Keratinocyte (primary cell): ENCODE results near the gene PHACTR2. TPM values are rescaled to one million over a fixed set of nuclear protein-coding genes. Genes with fewer than 3 reads are reported as not detected.

Experiments
- DNase-seq: peaks from one replicate; pipeline ENCODE4 v3.0.0-alpha.2; 2011; ENCODE audit warnings: low read depth, missing footprints, low spot score
- FAIRE-seq: peaks from 2 replicates; lab custom pipeline; 2011; peaks lifted over from hg19 to GRCh38; lab: Jason Lieb, UNC
- H2AFZ ChIP-seq: 2 replicates; pipeline ENCODE4 v1.6.0; 2012; ENCODE audit warnings: low read length, control low read depth, inconsistent platforms; ENCODE audit not compliant: control insufficient read depth
- H3K27ac ChIP-seq: 2 replicates; pipeline ENCODE4 v1.5.1; 2011; ENCODE audit warnings: low read length; ENCODE audit not compliant: control insufficient read depth, insufficient read depth
- H3K27me3 ChIP-seq: 3 replicates; pipeline ENCODE4 v1.6.0; 2011; ENCODE audit warnings: low read length; ENCODE audit not compliant: control insufficient read depth, insufficient read depth; ENCODE audit errors: extremely low read depth
- H3K36me3 ChIP-seq, 2 experiments: 2 replicates in 1 of 2; 3 replicates in 1 of 2; pipeline ENCODE4 v1.5.1; 2011; ENCODE audit warnings: low read length in 2 of 2, mild to moderate bottlenecking in 1 of 2; ENCODE audit not compliant: control insufficient read depth in 2 of 2, insufficient read depth in 2 of 2; ENCODE audit errors: extremely low read depth in 1 of 2
- H3K4me1 ChIP-seq: 3 replicates; pipeline ENCODE4 v1.5.1; 2011; ENCODE audit warnings: low read length; ENCODE audit not compliant: control insufficient read depth, insufficient read depth; ENCODE audit errors: extremely low read depth
- H3K4me2 ChIP-seq: 3 replicates; pipeline ENCODE4 v1.6.0; 2011; ENCODE audit warnings: low read depth, low read length; ENCODE audit not compliant: control insufficient read depth, insufficient read depth; ENCODE audit errors: extremely low read depth
- H3K4me3 ChIP-seq, 3 experiments: fragments of 200-600 bp in 1 of 3; sonication (generic) in 1 of 3; 2 replicates in 2 of 3; 3 replicates in 1 of 3; pipeline ENCODE4 v1.5.1; 2011 to 2016; ENCODE audit warnings: low read length in 3 of 3, mild to moderate bottlenecking in 3 of 3, control low read depth in 2 of 3, inconsistent platforms in 1 of 3, low read depth in 1 of 3, mixed read lengths in 1 of 3, mixed run types in 1 of 3, moderate library complexity in 1 of 3; ENCODE audit not compliant: control insufficient read depth in 2 of 3, insufficient read depth in 2 of 3; ENCODE audit errors: extremely low read depth in 1 of 3
- H3K79me2 ChIP-seq: 2 replicates; pipeline ENCODE4 v1.6.0; 2012; ENCODE audit warnings: low read length; ENCODE audit not compliant: control insufficient read depth, insufficient read depth
- H3K9ac ChIP-seq: 3 replicates; pipeline ENCODE4 v1.6.0; 2011; ENCODE audit warnings: low read length; ENCODE audit not compliant: control insufficient read depth, insufficient read depth; ENCODE audit errors: extremely low read depth
- H3K9me1 ChIP-seq: 3 replicates; pipeline ENCODE4 v1.6.0; 2011; ENCODE audit warnings: low read length; ENCODE audit not compliant: control insufficient read depth, insufficient read depth; ENCODE audit errors: extremely low read depth
- H3K9me3 ChIP-seq: 2 replicates; pipeline ENCODE4 v1.5.1; 2012; ENCODE audit warnings: low read depth, low read length; ENCODE audit not compliant: control insufficient read depth
- H4K20me1 ChIP-seq: 3 replicates; pipeline ENCODE4 v1.6.0; 2011; ENCODE audit warnings: low read length; ENCODE audit not compliant: control insufficient read depth, insufficient read depth; ENCODE audit errors: extremely low read depth
- CTCF ChIP-seq, 3 experiments: IDR thresholded peaks in 1 of 3; conservative IDR thresholded peaks in 1 of 3; optimal IDR thresholded peaks in 1 of 3; 2 replicates in 2 of 3; 3 replicates in 1 of 3; pipeline versions ENCODE3 to v1.5.1; 2011; ENCODE audit warnings: low read length in 3 of 3, mild to moderate bottlenecking in 3 of 3, moderate library complexity in 2 of 3, control low read depth in 1 of 3, inconsistent platforms in 1 of 3; ENCODE audit not compliant: insufficient read depth in 2 of 3; ENCODE audit errors: extremely low read depth in 1 of 3
- EZH2 ChIP-seq: IDR thresholded peaks from one replicate; pipeline ENCODE4 v1.6.1; 2012; ENCODE audit warnings: inconsistent platforms, mild to moderate bottlenecking, low read length, moderate library complexity
- dilution Hi-C: fragments of 300-500 bp; cut with MboI; formaldehyde crosslinking; loops from one replicate; pipeline ENCODE4 v1.7.0; 2020; ENCODE audit warnings: low sequenced_read_pairs; ENCODE audit not compliant: extremely low pct_ligation_motif_present
- polyA plus RNA-seq, 5 experiments: library from polyadenylated mRNA; depleted of rRNA in 3 of 5; stranded (reverse) in 3 of 5; stranded (forward) in 1 of 5; unstranded in 1 of 5; fragments of >200 nt; gene quantifications; 1 replicate in 1 of 5; 2 replicates in 3 of 5; 3 replicates in 1 of 5; pipeline versions ENCODE4 v1.2.1 to v1.2.3, GENCODE V29; 2011 to 2012; ENCODE audit warnings: missing spikeins in 2 of 5, low read depth in 1 of 5, low replicate concordance in 1 of 5

Gene PHACTR2
- polyA plus RNA-seq, 1 donor (not counting 4 experiments of a cell fraction or from before 2014, with no cell fraction given) = 9.4 TPM

DNA sequence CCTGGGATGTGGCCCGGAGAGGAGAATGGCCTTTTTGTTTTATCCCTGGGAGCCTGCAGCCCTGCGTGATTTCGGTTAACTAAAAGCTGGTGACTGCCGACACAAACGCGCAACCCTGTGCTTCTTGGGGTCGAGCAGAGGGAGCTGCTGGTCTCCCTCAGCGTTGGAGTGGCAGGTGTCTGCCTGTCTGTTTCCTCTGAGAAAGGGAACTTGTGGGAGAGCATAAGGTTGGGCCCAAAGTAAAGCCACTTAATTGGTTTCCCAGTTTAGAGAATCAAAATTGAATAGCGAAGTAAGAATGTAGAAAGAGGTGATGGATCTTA, 165.9 kb downstream of the PHACTR2 start:
- H3K27ac ChIP-seq = peak overlapping the region; percentile 96
- peak overlapping the region; percentile 94 for H2AFZ ChIP-seq
- no peak for DNase-seq
- H3K4me2 ChIP-seq = peak overlapping the region; percentile 96
- H3K79me2 ChIP-seq = peaks cover 43% of the 10 kb centered on the region
- H3K27me3 ChIP-seq = no peaks in the 10 kb centered on the region
- H3K36me3 ChIP-seq = peaks cover 5 to 21% of the 10 kb centered on the region in 2 experiments
- TF ChIP-seq EZH2 (no peak), CTCF (optimal IDR thresholded peaks at IDR 0.05 in 1 of 3, IDR thresholded peaks at IDR 0.05 in 1 of 3, conservative IDR thresholded peaks at IDR 0.05 in 1 of 3; ENCODE audit: extremely low read depth in 1 of 3, insufficient read depth in 2 of 3, low read length in 3 of 3) (no peak)
- H3K4me3 ChIP-seq = peak overlapping the region; percentile 70 to 98 (median 90)
- H4K20me1 ChIP-seq = no peaks in the 10 kb centered on the region
- no peak for FAIRE-seq
- H3K9me3 ChIP-seq = no peaks in the 10 kb centered on the region
- H3K9ac ChIP-seq = peak overlapping the region; percentile 97
- H3K9me1 ChIP-seq = no peaks in the 10 kb centered on the region
- dilution Hi-C loops = no loop called here
- H3K4me1 ChIP-seq = peaks cover 7% of the 10 kb centered on the region

DNA sequence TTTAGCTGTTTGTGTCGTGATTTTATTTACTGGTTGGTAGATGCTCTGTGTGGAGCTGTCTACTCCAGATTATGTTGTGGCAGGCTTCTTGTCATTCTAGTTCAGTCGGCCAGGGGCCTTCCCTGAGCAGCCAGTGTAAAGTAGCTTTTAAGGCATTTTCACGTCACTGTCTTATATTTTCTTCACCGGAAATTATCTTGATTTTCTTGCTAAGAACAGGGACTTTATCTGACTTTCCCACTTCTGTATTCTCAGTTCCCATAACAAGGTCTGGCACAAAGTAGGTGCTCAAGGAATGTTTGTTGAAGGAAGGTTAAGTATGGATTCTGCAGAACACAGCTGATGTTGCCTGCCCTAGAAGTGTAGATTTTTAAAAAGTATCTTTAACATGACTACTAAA, 166.2 kb downstream of the PHACTR2 start:
- Histone ChIP-seq H3K4me2 (peak overlapping the region; percentile 96), H4K20me1 (no peaks in the 10 kb centered on the region), H3K79me2 (peaks cover 47% of the 10 kb centered on the region), H3K4me1 (peaks cover 7% of the 10 kb centered on the region), H2AFZ (peak overlapping the region; percentile 94), H3K27me3 (no peaks in the 10 kb centered on the region), H3K9me3 (no peaks in the 10 kb centered on the region), H3K36me3 (peaks cover 9 to 22% of the 10 kb centered on the region in 2 experiments), H3K4me3 (peak overlapping the region; percentile 70 to 98 (median 90)), H3K27ac (peak overlapping the region; percentile 96), H3K9me1 (no peaks in the 10 kb centered on the region), H3K9ac (peak overlapping the region; percentile 97)
- DNase-seq (no peak), FAIRE-seq (no peak)
- TF ChIP-seq CTCF (optimal IDR thresholded peaks at IDR 0.05 in 1 of 3, IDR thresholded peaks at IDR 0.05 in 1 of 3, conservative IDR thresholded peaks at IDR 0.05 in 1 of 3; ENCODE audit: extremely low read depth in 1 of 3, insufficient read depth in 2 of 3, low read length in 3 of 3) (no peak), EZH2 (no peak)
- dilution Hi-C loops = no loop called here
